SK-N-SH (cell line): ENCODE results near the gene GRID2IP. TPM values are rescaled to one million over a fixed set of nuclear protein-coding genes. Genes with fewer than 3 reads are reported as not detected.
A peak's percentile ranks its signal among the peaks of the same experiment; 100 is the strongest.

Experiments used
- CTCF ChIA-PET: fragments of 300-600, 350-600 bp; formaldehyde crosslinking; extraction: SDS; loops from one replicate; lab custom pipeline; 2021; lab: Yijun Ruan, JAX
- POLR2A ChIA-PET: fragments of 350-600 bp; sonication (Branson Sonifier 250); formaldehyde crosslinking; extraction: SDS; loops from one replicate; lab custom pipeline; 2020; ENCODE audit warnings: antibody characterized with exemption, inconsistent platforms; lab: Yijun Ruan, JAX
- DNase-seq: peaks from one replicate; pipeline ENCODE4 v3.0.0; 2012
- H2AFZ ChIP-seq: fragments of 200-600 bp; sonication (generic); 2 replicates; pipeline ENCODE4 v1.8.1; 2016; ENCODE audit warnings: antibody characterized with exemption, mild to moderate bottlenecking, low read depth
- H3F3A ChIP-seq: fragments of 200-600 bp; sonication (generic); replicated peaks from 2 replicates; pipeline ENCODE3; 2016; ENCODE audit warnings: antibody characterized with exemption, mild to moderate bottlenecking; ENCODE audit not compliant: insufficient read depth
- H3K27ac ChIP-seq, 2 experiments: fragments of 200-500 bp in 1 of 2; fragments of 200-600 bp in 1 of 2; sonication (Bioruptor generic) in 1 of 2; sonication (generic), shearing (Covaris generic) in 1 of 2; 2 replicates each; pipeline versions ENCODE4 v1.5.1 to v1.6.1; 2014 to 2016; ENCODE audit warnings: low read depth in 2 of 2, inconsistent platforms in 1 of 2, low read length in 1 of 2, mild to moderate bottlenecking in 1 of 2, mixed read lengths in 1 of 2
- H3K27me3 ChIP-seq: fragments of 200-600 bp; sonication (generic), shearing (Covaris generic); 2 replicates; pipeline ENCODE4 v1.6.1; 2016; ENCODE audit warnings: mixed run types; ENCODE audit not compliant: insufficient read depth
- H3K36me3 ChIP-seq, 2 experiments: fragments of 200-500 bp in 1 of 2; fragments of 200-600 bp in 1 of 2; sonication (Bioruptor generic) in 1 of 2; sonication (generic) in 1 of 2; replicated peaks in 1 of 2; 2 replicates each; pipeline versions ENCODE3 to v1.5.1; 2014 to 2016; ENCODE audit warnings: low read length in 1 of 2, mild to moderate bottlenecking in 1 of 2; ENCODE audit not compliant: insufficient read depth in 2 of 2, control insufficient read depth in 1 of 2
- H3K4me1 ChIP-seq, 2 experiments: fragments of 200-500 bp in 1 of 2; fragments of 200-600 bp in 1 of 2; sonication (Bioruptor generic) in 1 of 2; sonication (generic), shearing (Covaris generic) in 1 of 2; 2 replicates each; pipeline versions ENCODE4 v1.5.1 to v1.6.1; 2014 to 2016; ENCODE audit warnings: low read depth in 1 of 2, low read length in 1 of 2, mixed run types in 1 of 2; ENCODE audit not compliant: insufficient read depth in 2 of 2, control insufficient read depth in 1 of 2
- H3K4me2 ChIP-seq: fragments of 200-600 bp; sonication (generic), shearing (Covaris generic); 2 replicates; pipeline ENCODE4 v1.6.1; 2017; ENCODE audit warnings: mixed run types
- H3K4me3 ChIP-seq, 2 experiments: fragments of 200-500 bp in 1 of 2; fragments of 200-600 bp in 1 of 2; sonication (Bioruptor generic) in 1 of 2; sonication (generic), shearing (Covaris generic) in 1 of 2; 2 replicates each; pipeline versions ENCODE4 v1.5.1 to v1.8.1; 2014 to 2016; ENCODE audit warnings: low read depth in 2 of 2, inconsistent platforms in 1 of 2, low read length in 1 of 2, mild to moderate bottlenecking in 1 of 2, mixed read lengths in 1 of 2, moderate library complexity in 1 of 2
- H3K79me2 ChIP-seq: fragments of 200-600 bp; sonication (generic); 2 replicates; pipeline ENCODE4 v1.8.1; 2017; ENCODE audit warnings: mild to moderate bottlenecking; ENCODE audit not compliant: insufficient read depth
- H3K9ac ChIP-seq: fragments of 200-600 bp; sonication (generic); 2 replicates; pipeline ENCODE4 v1.6.1; 2017; ENCODE audit warnings: mixed run types
- H3K9me2 ChIP-seq: fragments of 200-600 bp; sonication (generic); 2 replicates; pipeline ENCODE4 v1.6.1; 2017; ENCODE audit warnings: mixed run types
- H3K9me3 ChIP-seq: fragments of 200-600 bp; sonication (generic); 2 replicates; pipeline ENCODE4 v1.6.1; 2017; ENCODE audit warnings: mixed run types, mild to moderate bottlenecking, moderate library complexity
- H4K20me1 ChIP-seq: fragments of 200-600 bp; sonication (generic); 2 replicates; pipeline ENCODE4 v1.6.1; 2017; ENCODE audit warnings: mild to moderate bottlenecking, mixed run types; ENCODE audit not compliant: insufficient read depth
- CHD2 ChIP-seq: fragments of 150-350 bp; IDR thresholded peaks from 2 replicates; pipeline ENCODE4 v1.6.1; 2018; ENCODE audit warnings: low read length; ENCODE audit not compliant: partially characterized antibody
- CTCF ChIP-seq: fragments of 200-600 bp; sonication (generic); IDR thresholded peaks from 2 replicates; pipeline ENCODE4 v1.6.1; 2017; ENCODE audit warnings: antibody characterized with exemption, mild to moderate bottlenecking, moderate library complexity
- EZH2phosphoT487 ChIP-seq: fragments of 200-600 bp; sonication (generic); IDR thresholded peaks from 2 replicates; pipeline ENCODE4 v1.6.1; 2017; ENCODE audit warnings: low read depth, mixed run types, mild to moderate bottlenecking, antibody characterized with exemption, moderate library complexity, borderline replicate concordance
- FOXM1 ChIP-seq: IDR thresholded peaks from 2 replicates; pipeline ENCODE4 v1.4.0; 2012; ENCODE audit warnings: low read depth, mild to moderate bottlenecking
- GABPA ChIP-seq: IDR thresholded peaks from 2 replicates; pipeline ENCODE4 v1.4.0; 2012; ENCODE audit warnings: low read depth, mild to moderate bottlenecking
- GATA2 ChIP-seq: sonication (generic); formaldehyde crosslinking; IDR thresholded peaks from 2 replicates; pipeline ENCODE4 v1.5.0; 2020; ENCODE audit warnings: mild to moderate bottlenecking, missing genetic modification reagents
- MAX ChIP-seq: IDR thresholded peaks from 2 replicates; pipeline ENCODE4 v1.4.0; 2012; ENCODE audit warnings: low read depth
- PBX3 ChIP-seq: IDR thresholded peaks from 2 replicates; pipeline ENCODE4; 2012
- RAD21 ChIP-seq: IDR thresholded peaks from 2 replicates; pipeline ENCODE4 v1.6.1; 2012; ENCODE audit warnings: mild to moderate bottlenecking, low read length
- RCOR1 ChIP-seq: fragments of 150-350 bp; IDR thresholded peaks from 2 replicates; pipeline ENCODE4 v1.6.1; 2017; ENCODE audit warnings: antibody characterized with exemption, low read length
- RFX5 ChIP-seq: IDR thresholded peaks from 2 replicates; pipeline ENCODE4 v1.6.1; 2012; ENCODE audit warnings: mild to moderate bottlenecking, improper control_type of control experiment, low read length
- RXRA ChIP-seq: IDR thresholded peaks from 2 replicates; pipeline ENCODE4 v1.4.0; 2012; ENCODE audit warnings: low read depth, mild to moderate bottlenecking, borderline replicate concordance
- TEAD4 ChIP-seq: IDR thresholded peaks from 2 replicates; pipeline ENCODE4 v1.4.0; 2012; ENCODE audit warnings: mild to moderate bottlenecking, borderline replicate concordance; ENCODE audit not compliant: insufficient read depth
- WGBS: methylation state at CpG from one replicate; pipeline ENCODE4 v1.1.6; 2017; ENCODE audit warnings: low lambda C conversion rate; 5-methylcytosine and 5-hydroxymethylcytosine counted together
- polyA plus RNA-seq, 3 experiments: library from polyadenylated mRNA; depleted of rRNA; stranded (reverse); fragments of >200 nt; gene quantifications; 2 replicates each; pipeline ENCODE4 v1.2.3, GENCODE V29; 2012

The GRID2IP gene
- polyA plus RNA-seq, 1 of the 3 experiments (the other 2 are of a cell fraction), result 0.03 TPM

GRCh38 chr7:6497637-6497905 is 53.7 kb downstream of the GRID2IP start:
- ChIA-PET CTCF (interaction anchor here (1.2 kb wide), 1 partner anchor 18 kb away, joined by 7 read pairs; no protein-coding TSS in a partner anchor), POLR2A (no interaction called here)
- Histone ChIP-seq H3K9ac (no peak overlapping the region), H3K4me2 (no peak overlapping the region), H3K9me3 (no peaks in the 10 kb centered on the region), H3K36me3 (no peaks in the 10 kb centered on the region), H3K4me3 (no peak overlapping the region), H3K4me1 (peaks cover 0 to 24% of the 10 kb centered on the region in 2 experiments; a peak in 1 of 4 replicates), H4K20me1 (no peaks in the 10 kb centered on the region), H3K79me2 (no peaks in the 10 kb centered on the region), H3K9me2 (no peaks in the 10 kb centered on the region), H3K27ac (no peak overlapping the region), H3K27me3 (no peaks in the 10 kb centered on the region), H3F3A (peaks cover 5% of the 10 kb centered on the region), H2AFZ (no peak overlapping the region)
- WGBS, result 77% methylated on average over 4 of the region's 14 CpGs
- DNase-seq, result peak; percentile 51
- TF ChIP-seq RCOR1 (no peak), MAX (no peak), EZH2phosphoT487 (no peak), FOXM1 (no peak), PBX3 (no peak), RFX5 (no peak), CHD2 (no peak), CTCF (no peak), RXRA (no peak), GABPA (no peak), GATA2 (CRISPR knock-in tag) (no peak), TEAD4 (no peak), RAD21 (no peak)

GRCh38 chr7:6496842-6497636 is 54.2 kb downstream of the GRID2IP start:
- H3K4me1 ChIP-seq, result peaks cover 0 to 24% of the 10 kb centered on the region in 2 experiments; a peak in 1 of 4 replicates
- POLR2A ChIA-PET, result interaction anchor here (0.6 kb wide), 1 partner anchor 15 kb away, joined by 4 read pairs; no protein-coding TSS in a partner anchor

More at GRCh38 chr7:6496842-6497636, 54.2 kb downstream of the GRID2IP start:
- DNase-seq, result peak; percentile 33
- CTCF ChIA-PET, result interaction anchor here (1.2 to 1.5 kb wide), 2 partner anchors 19 to 21 kb away, joined by 3 to 7 read pairs; no protein-coding TSS in a partner anchor
- H3K27ac ChIP-seq, result no peak overlapping the region; a peak in 1 of 4 replicates
- no peak overlapping the region for H3K9ac ChIP-seq
- no peaks in the 10 kb centered on the region for H3K9me3 ChIP-seq
- H3K27me3 ChIP-seq, result no peaks in the 10 kb centered on the region
- TF ChIP-seq EZH2phosphoT487, result no peak
- TF ChIP-seq CTCF, result no peak
- TF ChIP-seq RAD21, result no peak
- no peaks in the 10 kb centered on the region for H4K20me1 ChIP-seq
- H2AFZ ChIP-seq, result no peak overlapping the region
- no peak overlapping the region for H3K4me2 ChIP-seq
- 82% methylated on average over 16 of the region's 19 CpGs for WGBS
- H3K9me2 ChIP-seq, result no peaks in the 10 kb centered on the region
- no peaks in the 10 kb centered on the region for H3K79me2 ChIP-seq
- peaks cover 5% of the 10 kb centered on the region for H3F3A ChIP-seq
- H3K4me3 ChIP-seq, result no peak overlapping the region
- H3K36me3 ChIP-seq, result no peaks in the 10 kb centered on the region
